ENCODE results near the gene FREM1.

FREM1 gene

DNA sequence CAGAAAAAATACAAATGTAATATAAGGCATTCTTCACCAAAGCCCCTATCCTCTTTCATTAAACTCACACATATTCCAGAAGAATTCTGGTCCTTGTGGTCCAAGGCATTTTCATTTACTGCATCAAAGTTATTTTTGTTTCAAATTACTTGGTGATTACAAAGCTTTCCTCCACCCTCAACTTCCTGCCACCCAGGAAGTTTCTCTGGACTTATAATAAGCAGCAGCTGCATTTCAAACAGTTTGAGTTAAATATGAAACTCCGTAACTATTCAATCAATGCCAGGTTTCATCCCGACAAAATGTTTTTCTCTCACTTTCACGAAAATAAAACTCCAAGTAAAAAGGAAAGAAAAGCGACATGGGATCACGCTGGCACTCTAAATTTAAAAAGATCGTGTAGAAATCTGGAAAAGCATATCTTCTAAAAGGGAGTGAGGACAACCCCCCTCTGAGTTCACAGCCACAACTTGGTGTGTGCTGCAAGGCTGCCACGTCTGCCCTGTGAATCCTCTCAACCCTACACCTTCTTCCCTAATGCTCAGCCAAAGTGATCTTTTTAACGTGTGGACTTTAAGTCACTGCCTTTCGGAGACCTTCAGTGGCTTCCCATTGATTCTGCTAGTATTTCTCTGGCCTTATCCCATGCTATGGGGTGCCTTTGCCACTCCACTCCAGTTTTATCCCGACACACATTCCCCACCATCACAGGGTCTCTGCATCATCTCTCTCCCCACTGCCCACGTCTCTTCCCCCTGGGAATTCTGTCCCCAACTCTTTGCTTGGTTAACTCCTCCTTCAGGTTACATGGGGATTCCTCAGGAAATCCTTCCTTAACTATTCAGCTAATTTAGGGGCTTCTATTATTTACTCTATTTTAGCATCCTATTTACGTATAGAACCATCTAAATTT, 96.6 kb downstream of the FREM1 start:
- no peak for DNase-seq (ENCODE audit: low read depth in 3 of 3)

DNA sequence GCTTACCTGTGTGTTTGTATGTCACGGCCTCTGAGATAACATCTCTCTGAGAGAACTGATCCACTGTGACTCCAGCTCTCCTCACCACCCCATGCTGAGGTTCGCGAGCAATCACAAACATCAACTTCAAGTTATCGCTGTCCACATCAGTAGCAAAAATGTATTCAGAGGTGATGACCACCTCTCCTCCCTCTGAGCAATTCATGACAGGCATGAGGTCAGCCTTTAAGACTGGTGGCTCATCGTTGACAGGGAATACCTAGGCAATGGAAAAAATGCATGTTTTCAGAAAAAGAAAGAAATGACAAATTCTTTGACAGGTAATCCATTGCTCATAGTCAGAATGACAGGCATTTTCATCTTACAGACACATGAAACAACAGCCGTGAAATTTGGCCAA, 97.4 kb downstream of the FREM1 start:
- DNase-seq (ENCODE audit: low read depth in 3 of 3), result no peak

- DNase-seq (ENCODE audit: low read depth in 3 of 3), result no peak
Measured at GRCh38 chr9:14811844-14812243, 98.4 kb downstream of the FREM1 start.

DNA sequence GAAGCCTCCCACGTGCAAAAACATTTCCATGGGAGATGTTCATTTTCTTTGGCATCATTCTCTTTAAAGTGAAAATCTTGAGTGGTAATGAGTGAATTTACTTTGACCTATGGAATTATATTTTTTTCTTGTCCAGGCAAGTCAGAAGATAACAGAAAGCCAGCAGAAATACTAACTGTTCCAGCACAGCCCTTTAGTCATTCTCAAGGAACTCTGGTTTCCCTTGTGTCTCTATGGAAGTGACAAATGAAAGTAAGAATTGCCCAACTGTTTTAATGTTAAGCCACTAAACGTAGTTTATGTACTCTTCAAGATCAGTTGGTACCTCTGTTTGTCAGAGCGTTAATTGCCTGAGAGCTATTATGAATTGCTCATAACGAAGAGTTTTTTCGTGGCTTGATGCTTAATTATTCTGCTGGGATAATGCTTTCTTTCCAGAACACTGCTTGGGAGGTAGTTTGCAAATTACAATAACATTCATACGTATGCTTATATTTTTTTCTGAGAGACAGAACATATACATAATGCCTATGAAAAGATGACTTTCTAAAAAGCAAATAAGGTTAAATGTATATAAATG, 103.2 kb downstream of the FREM1 start:
- DNase-seq (ENCODE audit: low read depth in 3 of 3), result no peak

GRCh38 chr9:14799030-14799429, 111.2 kb downstream of the FREM1 start:
- DNase-seq (ENCODE audit: low read depth in 3 of 3), result no peak

DNA sequence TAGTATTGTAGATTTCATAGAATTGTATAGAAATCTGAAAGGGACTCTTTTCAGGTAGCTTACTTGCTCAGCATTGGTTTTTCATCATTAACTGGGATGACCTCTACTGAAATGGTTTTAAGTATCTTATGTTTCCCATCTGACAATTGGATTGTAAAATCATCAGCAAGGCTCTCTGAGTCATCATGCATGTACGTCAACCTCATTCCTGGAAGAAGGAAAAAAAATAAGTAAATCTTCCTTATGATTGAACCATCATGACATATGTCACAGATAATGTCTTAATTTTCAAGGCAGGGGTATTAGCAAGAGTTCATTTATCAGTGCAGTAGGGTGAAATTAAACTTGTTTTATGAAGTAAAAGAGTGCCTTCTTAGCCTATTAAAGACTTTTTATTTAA, 112.8 kb downstream of the FREM1 start:
- DNase-seq (ENCODE audit: low read depth in 3 of 3), result no peak

- DNase-seq (ENCODE audit: low read depth in 3 of 3), result no peak
Measured at GRCh38 chr9:14793389-14793788, 116.8 kb downstream of the FREM1 start.

DNA sequence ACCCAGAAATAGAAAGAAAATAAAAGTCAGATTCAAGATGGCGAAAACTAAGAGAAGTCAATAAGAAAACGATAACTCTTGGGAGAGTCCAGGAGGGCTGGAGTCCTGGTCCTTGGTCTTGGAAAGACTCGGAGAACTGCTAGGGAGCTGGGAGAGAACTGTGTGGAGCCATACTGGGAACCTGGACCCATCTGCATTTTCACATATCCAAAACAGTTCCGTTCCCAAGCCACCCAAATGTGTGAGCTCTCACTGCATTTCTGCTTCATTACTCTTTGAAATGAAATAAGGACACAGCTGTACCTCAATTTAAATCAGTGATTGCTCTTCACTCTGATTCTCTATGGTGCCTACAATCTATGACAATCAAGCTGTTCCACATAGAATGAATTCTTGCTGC, 119.6 kb downstream of the FREM1 start:
- no peak for DNase-seq (ENCODE audit: low read depth in 3 of 3)

DNA sequence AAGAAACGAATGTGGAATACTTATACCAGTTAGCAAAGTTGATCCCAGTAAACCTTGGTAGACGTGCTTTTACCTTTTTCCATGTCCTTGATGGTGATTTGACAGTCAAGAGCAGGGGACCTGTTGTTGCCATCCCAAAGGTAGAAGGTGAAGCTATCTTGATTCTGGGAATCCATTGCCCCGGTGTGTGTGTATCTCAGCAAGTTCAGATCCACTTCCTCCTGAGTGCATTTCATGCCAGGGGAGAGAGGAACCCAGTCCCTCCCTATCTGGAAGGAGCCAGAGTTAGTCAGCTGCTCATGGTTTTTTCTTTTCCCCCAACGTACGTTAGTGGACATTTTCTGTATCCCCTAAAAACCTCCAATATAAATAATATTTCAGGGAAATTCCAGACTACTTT, 121.4 kb downstream of the FREM1 start:
- DNase-seq (ENCODE audit: low read depth in 3 of 3), result no peak

GRCh38 chr9:14783358-14783757, 126.9 kb downstream of the FREM1 start:
- DNase-seq (ENCODE audit: low read depth in 3 of 3), result no peak

DNA sequence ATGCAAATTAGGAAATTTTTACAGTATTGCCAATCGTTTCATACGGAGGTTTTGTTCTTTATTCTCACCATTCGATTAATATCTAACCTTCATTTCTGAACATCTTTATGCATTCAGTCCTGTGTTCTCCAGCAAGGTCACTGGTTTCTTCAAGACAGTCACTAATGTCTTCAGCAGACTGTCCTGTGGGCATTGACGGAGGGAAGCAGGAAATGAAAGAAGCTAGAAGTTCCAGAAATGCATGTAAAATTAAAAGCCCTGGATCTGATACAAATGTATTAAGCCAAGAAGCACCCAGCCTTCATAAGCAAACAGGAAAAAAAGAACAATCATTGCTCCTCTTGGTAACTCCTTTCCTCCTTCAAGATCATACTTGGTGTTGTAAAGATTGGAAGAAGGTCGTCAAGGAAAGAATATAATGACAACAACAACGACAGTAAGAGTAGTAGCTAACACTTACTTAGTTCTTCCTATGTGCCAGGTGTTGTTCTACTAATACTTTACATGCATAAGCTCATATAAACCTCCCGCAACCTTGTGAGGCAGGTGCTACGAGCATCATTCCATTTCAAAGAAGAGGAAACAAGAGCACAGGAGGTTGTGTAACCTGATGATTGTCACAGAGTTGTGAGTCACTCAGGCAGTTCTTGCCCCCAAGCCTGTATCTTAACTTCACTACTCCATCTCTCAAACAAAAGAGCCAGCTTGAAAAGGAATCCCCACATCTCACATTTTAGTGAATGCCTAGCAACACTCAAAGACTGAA, 127.8 kb downstream of the FREM1 start:
- DNase-seq (ENCODE audit: low read depth in 3 of 3), result no peak

DNA sequence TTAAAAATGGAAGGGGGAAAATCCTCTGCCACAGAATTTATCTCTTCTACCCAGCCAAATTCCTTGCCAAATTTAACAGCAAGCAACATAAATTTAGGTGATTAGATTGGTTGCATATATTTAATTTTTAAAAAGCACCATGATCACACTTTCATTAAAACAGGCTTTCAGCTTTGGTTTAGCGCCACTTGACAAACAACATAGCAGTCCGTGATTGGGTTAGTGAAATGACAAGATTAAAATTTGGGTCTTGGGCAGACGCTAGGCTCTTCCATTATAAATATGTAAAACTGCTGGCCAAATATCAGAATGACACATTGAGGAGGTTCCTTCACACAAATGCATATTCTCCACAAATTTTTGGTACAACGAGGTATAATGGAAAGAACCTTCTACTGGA, 129.5 kb downstream of the FREM1 start:
- no peak for DNase-seq (ENCODE audit: low read depth in 3 of 3)

GRCh38 chr9:14780251-14780650, 130.0 kb downstream of the FREM1 start:
- no peak for DNase-seq (ENCODE audit: low read depth in 3 of 3)

GRCh38 chr9:14779566-14780022, 130.6 kb downstream of the FREM1 start:
- no peak for DNase-seq (ENCODE audit: low read depth in 3 of 3)

GRCh38 chr9:14778565-14778964, 131.7 kb downstream of the FREM1 start:
- no peak for DNase-seq (ENCODE audit: low read depth in 3 of 3)

DNA sequence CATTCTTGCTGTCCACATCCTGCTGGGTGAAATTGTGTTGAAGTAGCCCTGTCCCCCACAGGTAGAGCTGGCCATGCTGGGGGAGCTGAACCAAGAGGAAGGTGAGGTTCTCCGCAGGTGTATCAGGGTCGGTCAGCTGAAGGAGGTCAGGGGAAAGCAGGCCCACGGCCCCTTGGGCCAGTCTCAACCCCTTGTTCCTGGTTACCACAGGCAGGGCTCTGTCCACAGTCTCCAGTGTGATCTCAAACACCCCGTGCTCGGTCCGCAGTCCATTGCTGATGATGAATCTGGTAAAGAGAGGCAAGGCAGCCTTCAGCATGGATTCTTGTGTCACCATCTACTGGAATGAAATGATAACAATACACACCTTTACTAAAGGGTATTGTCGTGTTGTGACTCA, 134.3 kb downstream of the FREM1 start:
- DNase-seq (ENCODE audit: low read depth in 3 of 3), result no peak

GRCh38 chr9:14770592-14770991, 139.6 kb downstream of the FREM1 start:
- DNase-seq (ENCODE audit: low read depth in 3 of 3), result no peak

- no peak for DNase-seq (ENCODE audit: low read depth in 3 of 3)
Measured at GRCh38 chr9:14769230-14769571, 141.0 kb downstream of the FREM1 start.

GRCh38 chr9:14768405-14769229, 141.6 kb downstream of the FREM1 start:
- no peak for DNase-seq (ENCODE audit: low read depth in 3 of 3)

DNA sequence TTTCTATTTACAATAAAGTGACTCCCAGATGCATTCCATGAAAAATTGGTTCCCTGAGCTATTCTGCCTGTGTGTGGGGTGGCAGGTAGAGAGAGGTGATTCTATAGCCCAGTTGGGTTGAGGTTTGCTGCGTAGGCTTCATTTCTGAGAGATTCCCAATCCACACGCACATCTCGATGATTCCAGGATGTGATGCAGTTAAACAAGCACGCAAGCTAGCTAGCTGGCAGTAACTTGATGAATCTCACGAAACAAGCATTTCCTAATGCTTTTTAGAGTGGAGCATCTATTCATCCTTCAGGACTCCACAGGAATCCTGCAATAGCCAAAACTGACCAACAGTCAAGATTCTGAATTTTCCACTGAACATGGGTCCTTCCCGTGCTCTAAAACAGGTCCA, 143.9 kb downstream of the FREM1 start:
- DNase-seq (ENCODE audit: low read depth in 3 of 3), result no peak

- DNase-seq (ENCODE audit: low read depth in 3 of 3), result no peak
Measured at GRCh38 chr9:14761584-14761983, 148.6 kb downstream of the FREM1 start.

- DNase-seq (ENCODE audit: low read depth in 3 of 3), result no peak
Measured at GRCh38 chr9:14760060-14760459, 150.2 kb downstream of the FREM1 start.
